ENCODE measurements around the gene ADNP. TPM values are rescaled to one million over a fixed set of nuclear protein-coding genes. Genes with fewer than 3 reads are reported as not detected.

Gene ADNP
- total RNA-seq, 3 donors from 2014 or later (not counting 1 experiment from before 2014, with no cell fraction given): 56.8 to 75.8 (median 66.8) TPM

GRCh38 chr20:50958615-50959542 is 27.6 kb upstream of the ADNP start, which contains the start of gene MOCS3:
MOCS3 (plus strand) TSS chr20:50958818; CDS start chr20:50958843, 25 bp downstream.
- H3K4me1 ChIP-seq (ENCODE audit: control insufficient read depth, insufficient read depth, low read length): peaks cover 21% of the 10 kb centered on the region
- H3K27ac Mint-ChIP-seq: peak within 1 kb of the TSS; percentile 96 to 98
- H3K27ac ChIP-seq (ENCODE audit: low read length): peak within 1 kb of the TSS; percentile 99
- H3K27me3 Mint-ChIP-seq (ENCODE audit: low read depth in 2 of 2): no peaks in the 10 kb centered on the region
- TF ChIP-seq CTCF (IDR thresholded peaks at IDR 0.05): no peak
- no peaks in the 10 kb centered on the region for H3K36me3 Mint-ChIP-seq
- peaks cover 21% of the 10 kb centered on the region for H3K36me3 ChIP-seq (ENCODE audit: control insufficient read depth, insufficient read depth, low read length)
- WGBS (ENCODE audit: insufficient coverage): 3% methylated on average over 66 of the region's 67 CpGs
- no peaks in the 10 kb centered on the region for H3K9me3 ChIP-seq (ENCODE audit: control insufficient read depth, insufficient read depth, low read length)
- peak within 1 kb of the TSS; percentile 97 for H3K4me3 ChIP-seq (ENCODE audit: low read length)
- peak; percentile 76 to 95 for DNase-seq
- no peaks in the 10 kb centered on the region for H3K9me3 Mint-ChIP-seq
- peaks cover 38 to 39% of the 10 kb centered on the region in 2 donors for H3K4me1 Mint-ChIP-seq
- intact Hi-C loops (cut with micrococcal nuclease): loop anchor here (1.0 to 2.0 kb wide), 2 partner anchors 28 to 164 kb away; partner anchors contain the start of genes ADNP and BCAS4
- ATAC-seq: peak; percentile 77 to 86 (median 84)
- no peaks in the 10 kb centered on the region for H3K27me3 ChIP-seq (ENCODE audit: control insufficient read depth, insufficient read depth, low read length)
- peak within 1 kb of the TSS; percentile 96 for H3K4me3 Mint-ChIP-seq

- H3K27ac ChIP-seq (ENCODE audit: low read length): peak within 1 kb of the TSS; percentile 99
- Mint-ChIP-seq H3K4me3 (peak within 1 kb of the TSS; percentile 96), H3K9me3 (no peaks in the 10 kb centered on the region), H3K27me3 (ENCODE audit: low read depth in 2 of 2) (no peaks in the 10 kb centered on the region), H3K4me1 (peaks cover 38 to 39% of the 10 kb centered on the region in 2 donors), H3K36me3 (no peaks in the 10 kb centered on the region), H3K27ac (peak within 1 kb of the TSS; percentile 96 to 98)
- H3K9me3 ChIP-seq (ENCODE audit: control insufficient read depth, insufficient read depth, low read length): no peaks in the 10 kb centered on the region
- peak within 1 kb of the TSS; percentile 97 for H3K4me3 ChIP-seq (ENCODE audit: low read length)
- ATAC-seq: peak; percentile 82 to 91 (median 84)
- H3K27me3 ChIP-seq (ENCODE audit: control insufficient read depth, insufficient read depth, low read length): no peaks in the 10 kb centered on the region
- DNase-seq: peak; percentile 87 to 97
- no peak for TF ChIP-seq CTCF (IDR thresholded peaks at IDR 0.05)
- intact Hi-C loops (cut with micrococcal nuclease): loop anchor here (1.0 to 2.0 kb wide), 2 partner anchors 27 to 163 kb away; partner anchors contain the start of genes ADNP and BCAS4
- H3K4me1 ChIP-seq (ENCODE audit: control insufficient read depth, insufficient read depth, low read length): peaks cover 21% of the 10 kb centered on the region
- H3K36me3 ChIP-seq (ENCODE audit: control insufficient read depth, insufficient read depth, low read length): peaks cover 30% of the 10 kb centered on the region
- under 1% methylated on average over 52 of the region's 52 CpGs for WGBS (ENCODE audit: insufficient coverage)
These were observed 26.8 kb upstream of the ADNP start, which contains the start of gene DPM1 for GRCh38 chr20:50957798-50958614. DPM1 (minus strand) TSS chr20:50958532; CDS start chr20:50958523, 9 bp downstream.

GRCh38 chr20:50957276-50957675 is 26.0 kb upstream of the ADNP start:
- Mint-ChIP-seq H3K36me3 (no peaks in the 10 kb centered on the region), H3K4me3 (peak overlapping the region; percentile 96), H3K4me1 (peaks cover 38 to 39% of the 10 kb centered on the region in 2 donors), H3K27ac (peak overlapping the region; percentile 96 to 98), H3K27me3 (ENCODE audit: low read depth in 2 of 2) (no peaks in the 10 kb centered on the region), H3K9me3 (no peaks in the 10 kb centered on the region)
- Histone ChIP-seq H3K27me3 (ENCODE audit: control insufficient read depth, insufficient read depth, low read length) (no peaks in the 10 kb centered on the region), H3K36me3 (ENCODE audit: control insufficient read depth, insufficient read depth, low read length) (peaks cover 33% of the 10 kb centered on the region), H3K9me3 (ENCODE audit: control insufficient read depth, insufficient read depth, low read length) (no peaks in the 10 kb centered on the region), H3K4me3 (ENCODE audit: low read length) (peak overlapping the region; percentile 97), H3K27ac (ENCODE audit: low read length) (no peak overlapping the region), H3K4me1 (ENCODE audit: control insufficient read depth, insufficient read depth, low read length) (peaks cover 21% of the 10 kb centered on the region)
- 37% methylated on average over 7 of the region's 7 CpGs for WGBS (ENCODE audit: insufficient coverage)
- DNase-seq (no peak), ATAC-seq (no peak)
- TF ChIP-seq CTCF (IDR thresholded peaks at IDR 0.05): no peak
- intact Hi-C loops (cut with micrococcal nuclease): no loop called here

Measured in natural killer cell (primary cell).